Nephron (organoid): ENCODE measurements around the gene MRGPRX2.

Source experiments
- H3K27ac Mint-ChIP-seq, 3 experiments: 2 replicates each; pipeline ENCODE4 v1.8.0; 2020; ENCODE audit warnings: mixed read lengths in 3 of 3, mild to moderate bottlenecking in 2 of 3, moderate library complexity in 1 of 3
- H3K27me3 Mint-ChIP-seq: 2 replicates; pipeline ENCODE4 v1.8.0; 2021; ENCODE audit warnings: low read depth, mild to moderate bottlenecking, moderate library complexity, mixed read lengths
- H3K36me3 Mint-ChIP-seq: 2 replicates; pipeline ENCODE4 v1.8.0; 2020; ENCODE audit warnings: low read depth, mixed read lengths
- H3K4me1 Mint-ChIP-seq: 2 replicates; pipeline ENCODE4 v1.8.0; 2020; ENCODE audit warnings: mixed read lengths
- H3K4me3 Mint-ChIP-seq, 3 experiments: 2 replicates each; pipeline ENCODE4 v1.8.0; 2020; ENCODE audit warnings: mild to moderate bottlenecking in 3 of 3, mixed read lengths in 3 of 3, moderate library complexity in 2 of 3
- H3K9me3 Mint-ChIP-seq: 2 replicates; pipeline ENCODE4 v1.8.0; 2020; ENCODE audit warnings: mixed read lengths
- CTCF ChIP-seq, 3 experiments: fragments of 200-600 bp; sonication (generic); IDR thresholded peaks; one replicate each; pipeline ENCODE4 v1.5.0; 2021; ENCODE audit warnings: antibody characterized with exemption in 3 of 3; ENCODE audit not compliant: unreplicated experiment in 3 of 3

The MRGPRX2 gene

GRCh38 chr11:19073454-19074415, 13.2 kb upstream of the MRGPRX2 start:
- H3K4me1 Mint-ChIP-seq: peaks cover 2% of the 10 kb centered on the region
- H3K36me3 Mint-ChIP-seq: no peaks in the 10 kb centered on the region
- no peak for TF ChIP-seq CTCF (IDR thresholded peaks at IDR 0.05; ENCODE audit: unreplicated experiment in 3 of 3)
- no peak overlapping the region for H3K4me3 Mint-ChIP-seq
- H3K27me3 Mint-ChIP-seq: peaks cover 25% of the 10 kb centered on the region
- H3K27ac Mint-ChIP-seq: no peak overlapping the region
- H3K9me3 Mint-ChIP-seq: peaks cover 7% of the 10 kb centered on the region

GRCh38 chr11:19072464-19072863, 11.9 kb upstream of the MRGPRX2 start:
- Mint-ChIP-seq H3K36me3 (no peaks in the 10 kb centered on the region), H3K4me3 (no peak overlapping the region), H3K4me1 (no peaks in the 10 kb centered on the region), H3K9me3 (peaks cover 11% of the 10 kb centered on the region), H3K27me3 (peaks cover 31% of the 10 kb centered on the region), H3K27ac (no peak overlapping the region)
- TF ChIP-seq CTCF (IDR thresholded peaks at IDR 0.05; ENCODE audit: unreplicated experiment in 3 of 3): no peak

GRCh38 chr11:19071255-19071654, 10.7 kb upstream of the MRGPRX2 start:
- Mint-ChIP-seq H3K27me3 (peaks cover 35% of the 10 kb centered on the region), H3K27ac (no peak overlapping the region), H3K4me3 (peak overlapping the region in 1 of 3 experiments; percentile 34)

GRCh38 chr11:19059833-19060232, 684 bp downstream of the MRGPRX2 start:
- no peaks in the 10 kb centered on the region for H3K9me3 Mint-ChIP-seq
- TF ChIP-seq CTCF (IDR thresholded peaks at IDR 0.05; ENCODE audit: unreplicated experiment in 3 of 3): no peak
- no peaks in the 10 kb centered on the region for H3K36me3 Mint-ChIP-seq
- no peaks in the 10 kb centered on the region for H3K4me1 Mint-ChIP-seq
- H3K4me3 Mint-ChIP-seq: no peak overlapping the region
- peaks cover 9% of the 10 kb centered on the region for H3K27me3 Mint-ChIP-seq
- H3K27ac Mint-ChIP-seq: no peak overlapping the region

More at GRCh38 chr11:19071255-19071654, 10.7 kb upstream of the MRGPRX2 start:
- H3K36me3 Mint-ChIP-seq: no peaks in the 10 kb centered on the region
- peak; percentile 89 to 98 (median 92) for TF ChIP-seq CTCF (IDR thresholded peaks at IDR 0.05; ENCODE audit: unreplicated experiment in 3 of 3)
- no peaks in the 10 kb centered on the region for H3K4me1 Mint-ChIP-seq
- H3K9me3 Mint-ChIP-seq: peaks cover 11% of the 10 kb centered on the region

- Mint-ChIP-seq H3K9me3 (peaks cover 3% of the 10 kb centered on the region), H3K4me1 (no peaks in the 10 kb centered on the region), H3K27ac (no peak overlapping the region), H3K36me3 (no peaks in the 10 kb centered on the region), H3K27me3 (peaks cover 4% of the 10 kb centered on the region), H3K4me3 (no peak overlapping the region)
- TF ChIP-seq CTCF (IDR thresholded peaks at IDR 0.05; ENCODE audit: unreplicated experiment in 3 of 3): no peak
Measured at GRCh38 chr11:19055905-19056304, 4.6 kb downstream of the MRGPRX2 start.
